ENCODE measurements around the gene LINGO3.

LINGO3 gene

DNA sequence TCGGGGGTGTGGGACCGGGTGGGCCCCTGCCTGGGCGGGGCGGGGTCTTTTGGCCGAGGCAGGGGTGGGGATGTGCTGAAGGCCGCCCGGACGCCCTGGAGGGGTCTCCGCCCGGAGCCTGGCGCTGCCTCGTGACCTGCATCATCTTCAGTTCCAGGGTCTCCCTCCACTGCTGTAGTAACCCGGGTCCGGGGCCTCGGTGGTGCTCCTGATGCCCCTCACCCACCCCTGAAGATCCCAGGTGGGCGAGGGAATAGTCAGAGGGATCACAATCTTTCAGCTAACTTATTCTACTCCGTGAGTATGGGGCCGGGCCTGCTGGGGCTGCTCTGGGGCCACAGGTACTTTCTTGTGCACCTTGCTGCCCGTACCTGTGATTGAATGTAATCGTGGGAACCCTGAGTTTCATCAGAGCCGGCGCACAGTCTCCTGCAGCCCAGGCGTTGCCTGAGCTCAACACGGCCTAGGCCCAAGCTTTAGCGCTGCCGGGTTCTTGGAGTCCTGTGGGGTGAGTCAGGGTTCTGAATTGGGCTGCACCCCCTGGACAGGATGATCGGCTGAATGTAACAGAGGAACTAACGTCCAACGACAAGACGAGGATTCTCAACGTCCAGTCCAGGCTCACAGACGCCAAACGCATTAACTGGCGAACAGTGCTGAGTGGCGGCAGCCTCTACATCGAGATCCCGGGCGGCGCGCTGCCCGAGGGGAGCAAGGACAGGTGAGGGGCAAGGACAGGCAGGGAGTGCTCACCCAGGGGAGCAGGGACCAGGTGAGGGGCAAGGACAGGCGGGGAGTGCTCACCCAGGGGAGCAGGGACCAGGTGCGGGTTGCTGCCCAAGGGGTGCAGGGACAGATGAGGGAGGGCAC lies 36.5 kb downstream of the LINGO3 start (continued):
- TF ChIP-seq, protein P1, sequence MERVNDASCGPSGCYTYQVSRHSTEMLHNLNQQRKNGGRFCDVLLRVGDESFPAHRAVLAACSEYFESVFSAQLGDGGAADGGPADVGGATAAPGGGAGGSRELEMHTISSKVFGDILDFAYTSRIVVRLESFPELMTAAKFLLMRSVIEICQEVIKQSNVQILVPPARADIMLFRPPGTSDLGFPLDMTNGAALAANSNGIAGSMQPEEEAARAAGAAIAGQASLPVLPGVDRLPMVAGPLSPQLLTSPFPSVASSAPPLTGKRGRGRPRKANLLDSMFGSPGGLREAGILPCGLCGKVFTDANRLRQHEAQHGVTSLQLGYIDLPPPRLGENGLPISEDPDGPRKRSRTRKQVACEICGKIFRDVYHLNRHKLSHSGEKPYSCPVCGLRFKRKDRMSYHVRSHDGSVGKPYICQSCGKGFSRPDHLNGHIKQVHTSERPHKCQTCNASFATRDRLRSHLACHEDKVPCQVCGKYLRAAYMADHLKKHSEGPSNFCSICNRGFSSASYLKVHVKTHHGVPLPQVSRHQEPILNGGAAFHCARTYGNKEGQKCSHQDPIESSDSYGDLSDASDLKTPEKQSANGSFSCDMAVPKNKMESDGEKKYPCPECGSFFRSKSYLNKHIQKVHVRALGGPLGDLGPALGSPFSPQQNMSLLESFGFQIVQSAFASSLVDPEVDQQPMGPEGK (tag by site-specific recombination; IDR thresholded peaks at IDR 0.05): peak; percentile 83
- TF ChIP-seq ZNF621 (tag by site-specific recombination; IDR thresholded peaks at IDR 0.05) (no peak), ZNF169 (tag by site-specific recombination; IDR thresholded peaks at IDR 0.05) (no peak), ZNF248 (tag by site-specific recombination; IDR thresholded peaks at IDR 0.05) (no peak), ZNF350 (tag by site-specific recombination; IDR thresholded peaks at IDR 0.05) (no peak), ZNF292 (tag by site-specific recombination; IDR thresholded peaks at IDR 0.05; ENCODE audit: borderline replicate concordance, low read depth) (no peak), ZNF302 (tag by site-specific recombination; IDR thresholded peaks at IDR 0.05; ENCODE audit: low read depth) (no peak), ZNF311 (tag by site-specific recombination; IDR thresholded peaks at IDR 0.05; ENCODE audit: borderline replicate concordance) (no peak), ZNF555 (tag by site-specific recombination; conservative IDR thresholded peaks at IDR 0.05) (no peak), ZNF37A (tag by site-specific recombination; IDR thresholded peaks at IDR 0.05) (no peak), MYNN (tag by site-specific recombination; IDR thresholded peaks at IDR 0.05; ENCODE audit: borderline replicate concordance) (no peak), ZNF624 (tag by site-specific recombination; IDR thresholded peaks at IDR 0.05) (no peak), ZEB2 (tag by site-specific recombination; IDR thresholded peaks at IDR 0.05) (peak; percentile 72), ZSCAN23 (tag by site-specific recombination; IDR thresholded peaks at IDR 0.05) (0 out of 2 replicates have a peak, but pooled peaks have one; percentile 12), BCL11A (tag by site-specific recombination; IDR thresholded peaks at IDR 0.05; ENCODE audit: low read depth) (peak; percentile 90), ZNF416 (tag by site-specific recombination; IDR thresholded peaks at IDR 0.05) (no peak), ZNF558 (tag by site-specific recombination; IDR thresholded peaks at IDR 0.05) (no peak), ZNF792 (tag by site-specific recombination; IDR thresholded peaks at IDR 0.05) (no peak)
- TF ChIP-seq, protein P2, sequence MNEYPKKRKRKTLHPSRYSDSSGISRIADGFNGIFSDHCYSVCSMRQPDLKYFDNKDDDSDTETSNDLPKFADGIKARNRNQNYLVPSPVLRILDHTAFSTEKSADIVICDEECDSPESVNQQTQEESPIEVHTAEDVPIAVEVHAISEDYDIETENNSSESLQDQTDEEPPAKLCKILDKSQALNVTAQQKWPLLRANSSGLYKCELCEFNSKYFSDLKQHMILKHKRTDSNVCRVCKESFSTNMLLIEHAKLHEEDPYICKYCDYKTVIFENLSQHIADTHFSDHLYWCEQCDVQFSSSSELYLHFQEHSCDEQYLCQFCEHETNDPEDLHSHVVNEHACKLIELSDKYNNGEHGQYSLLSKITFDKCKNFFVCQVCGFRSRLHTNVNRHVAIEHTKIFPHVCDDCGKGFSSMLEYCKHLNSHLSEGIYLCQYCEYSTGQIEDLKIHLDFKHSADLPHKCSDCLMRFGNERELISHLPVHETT (tag by site-specific recombination; IDR thresholded peaks at IDR 0.05): peak; percentile 19; the same call in 1 of the 2 replicates
- TF ChIP-seq, protein P3, sequence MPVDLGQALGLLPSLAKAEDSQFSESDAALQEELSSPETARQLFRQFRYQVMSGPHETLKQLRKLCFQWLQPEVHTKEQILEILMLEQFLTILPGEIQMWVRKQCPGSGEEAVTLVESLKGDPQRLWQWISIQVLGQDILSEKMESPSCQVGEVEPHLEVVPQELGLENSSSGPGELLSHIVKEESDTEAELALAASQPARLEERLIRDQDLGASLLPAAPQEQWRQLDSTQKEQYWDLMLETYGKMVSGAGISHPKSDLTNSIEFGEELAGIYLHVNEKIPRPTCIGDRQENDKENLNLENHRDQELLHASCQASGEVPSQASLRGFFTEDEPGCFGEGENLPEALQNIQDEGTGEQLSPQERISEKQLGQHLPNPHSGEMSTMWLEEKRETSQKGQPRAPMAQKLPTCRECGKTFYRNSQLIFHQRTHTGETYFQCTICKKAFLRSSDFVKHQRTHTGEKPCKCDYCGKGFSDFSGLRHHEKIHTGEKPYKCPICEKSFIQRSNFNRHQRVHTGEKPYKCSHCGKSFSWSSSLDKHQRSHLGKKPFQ (tag by site-specific recombination; IDR thresholded peaks at IDR 0.05): no peak
- TF ChIP-seq, protein P4, sequence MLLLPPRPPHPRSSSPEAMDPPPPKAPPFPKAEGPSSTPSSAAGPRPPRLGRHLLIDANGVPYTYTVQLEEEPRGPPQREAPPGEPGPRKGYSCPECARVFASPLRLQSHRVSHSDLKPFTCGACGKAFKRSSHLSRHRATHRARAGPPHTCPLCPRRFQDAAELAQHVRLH (tag by site-specific recombination; IDR thresholded peaks at IDR 0.05): no peak
- TF ChIP-seq, protein P5, sequence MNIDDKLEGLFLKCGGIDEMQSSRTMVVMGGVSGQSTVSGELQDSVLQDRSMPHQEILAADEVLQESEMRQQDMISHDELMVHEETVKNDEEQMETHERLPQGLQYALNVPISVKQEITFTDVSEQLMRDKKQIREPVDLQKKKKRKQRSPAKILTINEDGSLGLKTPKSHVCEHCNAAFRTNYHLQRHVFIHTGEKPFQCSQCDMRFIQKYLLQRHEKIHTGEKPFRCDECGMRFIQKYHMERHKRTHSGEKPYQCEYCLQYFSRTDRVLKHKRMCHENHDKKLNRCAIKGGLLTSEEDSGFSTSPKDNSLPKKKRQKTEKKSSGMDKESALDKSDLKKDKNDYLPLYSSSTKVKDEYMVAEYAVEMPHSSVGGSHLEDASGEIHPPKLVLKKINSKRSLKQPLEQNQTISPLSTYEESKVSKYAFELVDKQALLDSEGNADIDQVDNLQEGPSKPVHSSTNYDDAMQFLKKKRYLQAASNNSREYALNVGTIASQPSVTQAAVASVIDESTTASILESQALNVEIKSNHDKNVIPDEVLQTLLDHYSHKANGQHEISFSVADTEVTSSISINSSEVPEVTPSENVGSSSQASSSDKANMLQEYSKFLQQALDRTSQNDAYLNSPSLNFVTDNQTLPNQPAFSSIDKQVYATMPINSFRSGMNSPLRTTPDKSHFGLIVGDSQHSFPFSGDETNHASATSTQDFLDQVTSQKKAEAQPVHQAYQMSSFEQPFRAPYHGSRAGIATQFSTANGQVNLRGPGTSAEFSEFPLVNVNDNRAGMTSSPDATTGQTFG (tag by site-specific recombination; IDR thresholded peaks at IDR 0.05; ENCODE audit: borderline replicate concordance): no peak
- TF ChIP-seq, protein P6, sequence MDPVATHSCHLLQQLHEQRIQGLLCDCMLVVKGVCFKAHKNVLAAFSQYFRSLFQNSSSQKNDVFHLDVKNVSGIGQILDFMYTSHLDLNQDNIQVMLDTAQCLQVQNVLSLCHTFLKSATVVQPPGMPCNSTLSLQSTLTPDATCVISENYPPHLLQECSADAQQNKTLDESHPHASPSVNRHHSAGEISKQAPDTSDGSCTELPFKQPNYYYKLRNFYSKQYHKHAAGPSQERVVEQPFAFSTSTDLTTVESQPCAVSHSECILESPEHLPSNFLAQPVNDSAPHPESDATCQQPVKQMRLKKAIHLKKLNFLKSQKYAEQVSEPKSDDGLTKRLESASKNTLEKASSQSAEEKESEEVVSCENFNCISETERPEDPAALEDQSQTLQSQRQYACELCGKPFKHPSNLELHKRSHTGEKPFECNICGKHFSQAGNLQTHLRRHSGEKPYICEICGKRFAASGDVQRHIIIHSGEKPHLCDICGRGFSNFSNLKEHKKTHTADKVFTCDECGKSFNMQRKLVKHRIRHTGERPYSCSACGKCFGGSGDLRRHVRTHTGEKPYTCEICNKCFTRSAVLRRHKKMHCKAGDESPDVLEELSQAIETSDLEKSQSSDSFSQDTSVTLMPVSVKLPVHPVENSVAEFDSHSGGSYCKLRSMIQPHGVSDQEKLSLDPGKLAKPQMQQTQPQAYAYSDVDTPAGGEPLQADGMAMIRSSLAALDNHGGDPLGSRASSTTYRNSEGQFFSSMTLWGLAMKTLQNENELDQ (tag by site-specific recombination; IDR thresholded peaks at IDR 0.05; ENCODE audit: low read depth): no peak
- TF ChIP-seq, protein P7, sequence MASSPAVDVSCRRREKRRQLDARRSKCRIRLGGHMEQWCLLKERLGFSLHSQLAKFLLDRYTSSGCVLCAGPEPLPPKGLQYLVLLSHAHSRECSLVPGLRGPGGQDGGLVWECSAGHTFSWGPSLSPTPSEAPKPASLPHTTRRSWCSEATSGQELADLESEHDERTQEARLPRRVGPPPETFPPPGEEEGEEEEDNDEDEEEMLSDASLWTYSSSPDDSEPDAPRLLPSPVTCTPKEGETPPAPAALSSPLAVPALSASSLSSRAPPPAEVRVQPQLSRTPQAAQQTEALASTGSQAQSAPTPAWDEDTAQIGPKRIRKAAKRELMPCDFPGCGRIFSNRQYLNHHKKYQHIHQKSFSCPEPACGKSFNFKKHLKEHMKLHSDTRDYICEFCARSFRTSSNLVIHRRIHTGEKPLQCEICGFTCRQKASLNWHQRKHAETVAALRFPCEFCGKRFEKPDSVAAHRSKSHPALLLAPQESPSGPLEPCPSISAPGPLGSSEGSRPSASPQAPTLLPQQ (tag by site-specific recombination; IDR thresholded peaks at IDR 0.05): 0 out of 2 replicates have a peak, but pooled peaks have one; percentile 3
- TF ChIP-seq, protein P8, sequence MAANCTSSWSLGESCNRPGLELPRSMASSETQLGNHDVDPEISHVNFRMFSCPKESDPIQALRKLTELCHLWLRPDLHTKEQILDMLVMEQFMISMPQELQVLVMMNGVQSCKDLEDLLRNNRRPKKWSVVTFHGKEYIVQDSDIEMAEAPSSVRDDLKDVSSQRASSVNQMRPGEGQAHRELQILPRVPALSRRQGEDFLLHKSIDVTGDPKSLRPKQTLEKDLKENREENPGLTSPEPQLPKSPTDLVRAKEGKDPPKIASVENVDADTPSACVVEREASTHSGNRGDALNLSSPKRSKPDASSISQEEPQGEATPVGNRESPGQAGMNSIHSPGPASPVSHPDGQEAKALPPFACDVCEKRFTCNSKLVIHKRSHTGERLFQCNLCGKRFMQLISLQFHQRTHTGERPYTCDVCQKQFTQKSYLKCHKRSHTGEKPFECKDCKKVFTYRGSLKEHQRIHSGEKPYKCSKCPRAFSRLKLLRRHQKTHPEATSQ (tag by site-specific recombination; IDR thresholded peaks at IDR 0.05): no peak
